Cortex of kidney (tissue), 1 donor: ENCODE results near the gene CCDC107.

Source experiments
- DNase-seq: peaks from one replicate; lab custom pipeline; 2025; lab: John Stamatoyannopoulos, UW

Gene CCDC107

DNA sequence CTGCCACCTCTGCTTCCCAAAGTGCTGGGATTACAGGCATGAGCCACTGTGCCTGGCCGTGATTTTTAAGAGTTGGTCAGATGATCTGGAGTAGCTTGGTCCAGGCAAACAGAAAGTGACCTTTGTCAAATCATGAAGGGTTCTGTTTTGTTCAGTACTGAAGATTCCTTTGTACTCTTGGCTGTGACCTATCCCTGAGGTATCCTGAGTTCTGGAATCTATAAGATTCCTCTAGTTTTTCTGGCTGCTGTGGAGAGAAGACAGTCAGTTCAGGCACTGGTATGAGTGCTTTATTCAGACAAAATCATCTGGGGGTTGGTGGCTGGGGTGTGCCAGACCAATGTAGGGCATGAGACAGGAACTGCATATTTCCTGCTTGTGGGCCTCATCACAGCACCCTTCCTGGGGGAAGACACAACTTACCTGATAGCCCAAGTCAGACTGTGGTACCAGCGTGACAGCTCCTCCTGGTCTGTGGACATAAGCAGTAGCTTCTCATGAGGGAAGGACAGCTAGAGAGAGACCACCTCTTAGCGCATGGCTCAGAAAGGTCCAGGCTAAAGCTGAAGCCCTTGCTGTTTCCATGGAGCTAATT, 3.8 kb downstream of the CCDC107 start:
- no peak for DNase-seq

DNA sequence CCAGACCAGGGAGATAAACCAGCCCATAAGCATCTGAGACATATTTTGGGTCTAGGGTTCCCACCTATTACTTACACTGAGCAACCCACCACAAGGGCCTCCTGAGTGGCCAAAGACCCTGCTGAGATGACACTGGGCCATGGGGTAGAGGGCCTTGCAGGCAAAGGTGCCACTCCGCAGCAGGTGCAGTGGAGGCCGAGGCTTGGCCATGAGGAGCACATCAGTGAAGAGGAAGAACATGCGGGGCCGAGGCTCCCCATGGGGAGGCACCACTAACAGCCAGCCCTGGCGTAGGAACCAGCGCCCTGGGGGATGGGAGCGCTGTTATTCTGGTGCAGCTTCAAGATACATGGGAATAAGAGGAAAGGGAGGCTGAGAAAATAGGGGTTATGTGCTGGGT, 4.3 kb downstream of the CCDC107 start:
- no peak for DNase-seq

DNA sequence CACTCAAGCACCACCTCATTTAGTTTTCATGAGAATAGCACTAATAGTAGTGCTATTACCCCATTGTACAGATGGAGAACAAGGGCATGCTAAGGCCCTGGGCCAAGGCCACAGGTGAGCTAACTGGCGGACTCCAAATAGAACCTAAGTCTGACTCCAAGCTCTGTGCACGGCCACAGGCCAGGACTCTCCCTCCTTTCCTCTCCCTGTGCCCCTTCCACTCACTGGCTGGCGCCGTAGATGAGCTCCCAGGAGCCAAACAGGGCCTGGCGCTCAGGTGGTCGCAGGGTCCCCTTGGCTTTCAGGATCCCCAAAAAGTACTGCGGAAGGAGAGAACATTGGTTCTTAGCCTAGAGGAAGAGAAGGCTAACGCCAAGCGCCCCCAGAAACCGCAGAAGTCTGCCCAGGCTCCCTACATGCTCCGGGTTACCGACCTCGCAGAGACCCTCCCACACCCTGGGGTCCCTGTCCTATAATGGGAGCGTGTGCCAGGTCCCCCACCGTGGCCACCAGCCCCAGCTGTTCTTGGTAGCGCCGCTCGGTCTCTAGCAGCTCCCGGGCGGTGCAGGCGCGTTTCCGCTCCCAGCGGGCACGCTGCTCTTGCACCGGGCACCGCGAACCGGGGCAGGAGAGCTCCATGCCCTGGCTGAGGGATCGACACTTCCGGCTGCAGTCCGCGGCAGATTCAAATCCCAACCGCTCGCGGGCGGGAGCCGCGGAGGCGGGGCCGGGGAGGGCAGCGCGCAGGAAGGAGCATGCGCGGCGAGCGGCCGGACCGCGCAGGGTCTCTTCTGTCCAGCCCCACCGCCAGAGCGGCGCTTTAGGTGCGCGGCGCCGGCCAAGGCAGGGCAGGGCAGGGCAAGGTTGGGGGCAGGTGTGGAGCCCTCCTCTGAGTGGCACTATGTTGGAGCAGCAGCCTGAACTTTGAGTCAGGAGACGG, 6.7 kb downstream of the CCDC107 start, which contains the start of gene ARHGEF39:
TSS of gene ARHGEF39 (minus strand) at position 665 of the 940 bp plus-strand sequence. CDS start at position 639, 26 bp downstream.
- no peak for DNase-seq

DNA sequence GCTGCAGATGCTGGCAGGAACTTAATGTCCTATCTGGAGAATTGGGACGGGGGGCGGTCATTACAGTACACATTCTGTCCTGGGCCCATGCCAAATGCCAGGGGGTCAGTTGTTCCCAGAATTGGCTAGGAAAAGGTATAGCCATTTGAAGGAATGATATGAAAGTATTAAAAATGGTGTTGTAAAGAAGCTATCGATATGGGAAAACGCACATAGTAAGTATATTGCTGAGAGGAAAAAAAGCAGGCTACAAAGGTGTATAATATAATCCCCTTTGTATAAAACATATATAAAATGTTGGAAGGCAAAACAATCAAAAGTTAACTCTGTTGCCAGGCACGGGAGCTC, 7.4 kb downstream of the CCDC107 start:
- no peak for DNase-seq

DNA sequence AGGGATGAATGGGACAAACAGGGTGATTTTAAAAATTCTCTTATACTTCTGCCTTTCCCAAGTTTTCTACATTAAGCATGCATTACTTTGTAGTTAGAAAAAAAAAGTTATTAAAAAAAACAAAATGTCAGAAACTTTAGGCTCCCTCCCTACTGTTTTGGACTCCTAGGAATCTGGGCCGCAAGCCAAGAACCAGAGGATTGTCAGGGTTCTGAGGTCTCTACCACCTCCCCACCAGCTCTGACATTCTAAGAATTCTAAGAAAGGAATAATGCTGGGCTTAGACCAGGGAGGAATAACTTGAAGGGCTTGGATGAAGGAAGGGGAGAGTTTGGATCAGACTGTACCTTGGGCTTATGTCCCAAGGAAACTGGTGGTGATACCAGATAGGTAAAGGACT, 8.0 kb downstream of the CCDC107 start:
- DNase-seq = no peak

DNA sequence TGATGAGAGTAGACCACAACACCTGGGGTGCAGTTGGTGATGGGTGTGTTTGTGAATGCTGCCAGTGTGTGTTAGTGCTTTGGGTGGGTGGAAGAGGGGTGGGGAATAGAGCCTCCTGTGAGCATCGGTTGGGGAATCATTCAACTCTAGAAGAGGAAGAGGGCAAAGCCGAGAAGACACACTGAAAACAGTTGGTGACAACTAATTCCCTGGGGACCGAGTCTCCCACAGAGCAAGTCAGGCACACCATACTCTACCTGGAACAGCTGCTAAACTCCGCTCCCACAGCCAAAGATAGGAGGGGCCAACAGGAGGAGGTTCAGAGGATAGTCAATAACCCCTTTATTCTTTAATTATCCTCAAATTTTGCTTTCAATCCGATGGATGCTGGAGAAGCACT, 8.5 kb downstream of the CCDC107 start:
- no peak for DNase-seq

DNA sequence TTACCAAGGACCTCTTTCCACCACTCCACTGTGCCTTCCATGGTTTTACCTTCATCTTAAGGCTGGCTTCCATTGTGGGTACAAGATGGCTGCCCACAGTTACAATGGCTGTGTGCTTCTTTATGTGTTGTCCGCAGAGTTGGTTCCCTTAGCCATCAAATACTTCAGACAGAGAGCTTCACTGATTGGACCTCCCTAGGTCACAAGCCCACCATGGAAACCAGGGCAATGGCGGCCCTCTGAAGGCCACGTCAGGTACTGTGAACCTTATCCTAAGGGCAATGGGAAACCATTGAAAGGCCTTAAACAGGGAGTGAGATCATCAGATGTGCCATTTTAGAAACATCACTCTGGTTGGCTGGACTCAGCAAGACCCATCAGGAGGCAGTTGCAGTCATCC, 9.8 kb downstream of the CCDC107 start:
- DNase-seq = no peak

DNA sequence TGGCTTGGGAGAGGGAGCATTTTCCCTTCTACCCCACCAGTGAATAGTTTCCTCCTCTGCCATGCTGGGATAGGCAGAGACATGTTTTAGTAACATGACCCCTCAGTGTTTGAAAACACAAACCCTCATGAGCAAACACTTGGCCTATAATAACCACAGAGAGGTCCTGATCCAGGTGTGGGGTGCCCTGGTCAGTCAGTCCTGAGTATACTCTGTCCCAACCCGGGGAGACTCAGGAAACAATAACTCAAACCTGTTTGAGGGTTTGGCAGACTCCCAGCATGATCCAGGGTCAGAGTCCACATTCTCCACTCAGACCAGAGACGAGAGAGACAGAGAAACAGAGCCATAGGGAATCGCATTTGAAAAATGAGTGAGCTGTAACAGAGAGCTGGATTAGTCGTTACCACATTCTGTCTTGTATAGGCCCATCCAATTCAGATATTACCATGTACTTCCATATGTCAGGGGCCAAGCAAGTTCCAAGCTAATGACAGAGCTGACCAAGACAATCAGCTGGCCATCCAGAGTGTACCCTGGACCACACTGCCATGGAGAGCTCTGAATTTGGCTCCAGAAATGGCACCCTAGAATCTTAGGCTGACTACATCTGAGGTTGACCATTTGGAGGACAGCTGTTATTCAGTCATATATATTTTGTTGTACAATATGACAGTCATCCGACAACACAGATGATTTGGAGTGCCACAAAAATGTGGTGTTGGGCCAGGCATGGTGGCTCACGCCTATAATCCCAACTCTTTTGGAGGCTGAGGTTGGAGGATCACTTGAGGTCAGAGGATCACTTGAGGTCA, 11.4 kb downstream of the CCDC107 start:
- no peak for DNase-seq

DNA sequence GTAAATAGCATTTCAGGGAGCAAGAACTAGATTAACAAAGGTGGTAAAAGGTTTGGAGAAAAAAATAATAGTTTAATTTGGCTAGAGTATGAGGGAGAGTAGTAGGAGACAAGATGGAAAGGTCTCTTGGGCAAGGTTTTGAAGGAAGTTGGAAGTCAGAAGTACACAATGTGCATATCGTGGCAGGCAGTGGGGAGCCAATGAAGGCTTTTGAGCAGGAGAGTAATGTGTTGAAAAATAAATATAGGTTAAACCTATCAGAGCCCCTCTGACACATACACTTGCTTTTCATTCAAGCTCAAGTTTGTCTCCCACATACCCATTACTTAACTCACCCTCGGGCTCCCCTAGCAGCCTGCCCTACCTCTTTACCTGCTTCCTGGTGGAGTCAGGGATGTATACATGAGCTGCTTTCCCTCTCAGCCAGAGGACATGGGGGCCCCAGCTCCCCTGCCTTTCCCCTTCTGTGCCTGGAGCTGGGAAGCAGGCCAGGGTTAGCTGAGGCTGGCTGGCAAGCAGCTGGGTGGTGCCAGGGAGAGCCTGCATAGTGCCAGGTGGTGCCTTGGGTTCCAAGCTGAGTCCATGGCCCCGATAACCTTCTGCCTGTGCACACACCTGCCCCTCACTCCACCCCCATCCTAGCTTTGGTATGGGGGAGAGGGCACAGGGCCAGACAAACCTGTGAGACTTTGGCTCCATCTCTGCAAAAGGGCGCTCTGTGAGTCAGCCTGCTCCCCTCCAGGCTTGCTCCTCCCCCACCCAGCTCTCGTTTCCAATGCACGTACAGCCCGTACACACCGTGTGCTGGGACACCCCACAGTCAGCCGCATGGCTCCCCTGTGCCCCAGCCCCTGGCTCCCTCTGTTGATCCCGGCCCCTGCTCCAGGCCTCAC, 15.3 kb downstream of the CCDC107 start, which contains the start of gene CA9:
TSS of gene CA9 (plus strand) at position 797 of the 893 bp plus-strand sequence. CDS start at position 829, 32 bp downstream.
- no peak for DNase-seq

DNA sequence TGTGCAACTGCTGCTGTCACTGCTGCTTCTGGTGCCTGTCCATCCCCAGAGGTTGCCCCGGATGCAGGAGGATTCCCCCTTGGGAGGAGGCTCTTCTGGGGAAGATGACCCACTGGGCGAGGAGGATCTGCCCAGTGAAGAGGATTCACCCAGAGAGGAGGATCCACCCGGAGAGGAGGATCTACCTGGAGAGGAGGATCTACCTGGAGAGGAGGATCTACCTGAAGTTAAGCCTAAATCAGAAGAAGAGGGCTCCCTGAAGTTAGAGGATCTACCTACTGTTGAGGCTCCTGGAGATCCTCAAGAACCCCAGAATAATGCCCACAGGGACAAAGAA, 15.9 kb downstream of the CCDC107 start:
- DNase-seq = no peak

DNA sequence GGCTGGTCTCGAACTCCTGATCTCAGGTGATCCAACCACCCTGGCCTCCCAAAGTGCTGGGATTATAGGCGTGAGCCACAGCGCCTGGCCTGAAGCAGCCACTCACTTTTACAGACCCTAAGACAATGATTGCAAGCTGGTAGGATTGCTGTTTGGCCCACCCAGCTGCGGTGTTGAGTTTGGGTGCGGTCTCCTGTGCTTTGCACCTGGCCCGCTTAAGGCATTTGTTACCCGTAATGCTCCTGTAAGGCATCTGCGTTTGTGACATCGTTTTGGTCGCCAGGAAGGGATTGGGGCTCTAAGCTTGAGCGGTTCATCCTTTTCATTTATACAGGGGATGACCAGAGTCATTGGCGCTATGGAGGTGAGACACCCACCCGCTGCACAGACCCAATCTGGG, 17.1 kb downstream of the CCDC107 start:
- no peak for DNase-seq

DNA sequence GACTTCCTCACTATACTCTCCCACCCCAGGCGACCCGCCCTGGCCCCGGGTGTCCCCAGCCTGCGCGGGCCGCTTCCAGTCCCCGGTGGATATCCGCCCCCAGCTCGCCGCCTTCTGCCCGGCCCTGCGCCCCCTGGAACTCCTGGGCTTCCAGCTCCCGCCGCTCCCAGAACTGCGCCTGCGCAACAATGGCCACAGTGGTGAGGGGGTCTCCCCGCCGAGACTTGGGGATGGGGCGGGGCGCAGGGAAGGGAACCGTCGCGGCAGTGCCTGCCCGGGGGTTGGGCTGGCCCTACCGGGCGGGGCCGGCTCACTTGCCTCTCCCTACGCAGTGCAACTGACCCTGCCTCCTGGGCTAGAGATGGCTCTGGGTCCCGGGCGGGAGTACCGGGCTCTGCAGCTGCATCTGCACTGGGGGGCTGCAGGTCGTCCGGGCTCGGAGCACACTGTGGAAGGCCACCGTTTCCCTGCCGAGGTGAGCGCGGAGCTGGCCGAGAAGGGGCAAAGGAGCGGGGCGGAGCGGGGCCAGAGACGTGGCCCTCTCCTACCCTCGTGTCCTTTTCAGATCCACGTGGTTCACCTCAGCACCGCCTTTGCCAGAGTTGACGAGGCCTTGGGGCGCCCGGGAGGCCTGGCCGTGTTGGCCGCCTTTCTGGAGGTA, 17.8 kb downstream of the CCDC107 start:
- no peak for DNase-seq

DNA sequence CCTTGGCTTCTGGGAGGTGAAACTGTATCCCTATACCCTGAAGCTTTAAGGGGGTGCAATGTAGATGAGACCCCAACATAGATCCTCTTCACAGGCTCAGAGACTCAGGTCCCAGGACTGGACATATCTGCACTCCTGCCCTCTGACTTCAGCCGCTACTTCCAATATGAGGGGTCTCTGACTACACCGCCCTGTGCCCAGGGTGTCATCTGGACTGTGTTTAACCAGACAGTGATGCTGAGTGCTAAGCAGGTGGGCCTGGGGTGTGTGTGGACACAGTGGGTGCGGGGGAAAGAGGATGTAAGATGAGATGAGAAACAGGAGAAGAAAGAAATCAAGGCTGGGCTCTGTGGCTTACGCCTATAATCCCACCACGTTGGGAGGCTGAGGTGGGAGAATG, 21.0 kb downstream of the CCDC107 start:
- no peak for DNase-seq

DNA sequence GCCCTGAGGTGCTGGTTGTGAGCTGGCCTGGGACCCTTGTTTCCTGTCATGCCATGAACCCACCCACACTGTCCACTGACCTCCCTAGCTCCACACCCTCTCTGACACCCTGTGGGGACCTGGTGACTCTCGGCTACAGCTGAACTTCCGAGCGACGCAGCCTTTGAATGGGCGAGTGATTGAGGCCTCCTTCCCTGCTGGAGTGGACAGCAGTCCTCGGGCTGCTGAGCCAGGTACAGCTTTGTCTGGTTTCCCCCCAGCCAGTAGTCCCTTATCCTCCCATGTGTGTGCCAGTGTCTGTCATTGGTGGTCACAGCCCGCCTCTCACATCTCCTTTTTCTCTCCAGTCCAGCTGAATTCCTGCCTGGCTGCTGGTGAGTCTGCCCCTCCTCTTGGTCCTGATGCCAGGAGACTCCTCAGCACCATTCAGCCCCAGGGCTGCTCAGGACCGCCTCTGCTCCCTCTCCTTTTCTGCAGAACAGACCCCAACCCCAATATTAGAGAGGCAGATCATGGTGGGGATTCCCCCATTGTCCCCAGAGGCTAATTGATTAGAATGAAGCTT, 21.8 kb downstream of the CCDC107 start:
- no peak for DNase-seq

DNA sequence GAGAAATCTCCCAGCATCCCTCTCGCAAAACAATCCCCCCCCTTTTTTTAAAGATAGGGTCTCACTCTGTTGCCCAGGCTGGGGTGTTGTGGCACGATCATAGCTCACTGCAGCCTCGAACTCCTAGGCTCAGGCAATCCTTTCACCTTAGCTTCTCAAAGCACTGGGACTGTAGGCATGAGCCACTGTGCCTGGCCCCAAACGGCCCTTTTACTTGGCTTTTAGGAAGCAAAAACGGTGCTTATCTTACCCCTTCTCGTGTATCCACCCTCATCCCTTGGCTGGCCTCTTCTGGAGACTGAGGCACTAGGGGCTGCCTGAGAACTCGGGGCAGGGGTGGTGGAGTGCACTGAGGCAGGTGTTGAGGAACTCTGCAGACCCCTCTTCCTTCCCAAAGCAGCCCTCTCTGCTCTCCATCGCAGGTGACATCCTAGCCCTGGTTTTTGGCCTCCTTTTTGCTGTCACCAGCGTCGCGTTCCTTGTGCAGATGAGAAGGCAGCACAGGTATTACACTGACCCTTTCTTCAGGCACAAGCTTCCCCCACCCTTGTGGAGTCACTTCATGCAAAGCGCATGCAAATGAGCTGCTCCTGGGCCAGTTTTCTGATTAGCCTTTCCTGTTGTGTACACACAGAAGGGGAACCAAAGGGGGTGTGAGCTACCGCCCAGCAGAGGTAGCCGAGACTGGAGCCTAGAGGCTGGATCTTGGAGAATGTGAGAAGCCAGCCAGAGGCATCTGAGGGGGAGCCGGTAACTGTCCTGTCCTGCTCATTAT, 22.4 kb downstream of the CCDC107 start:
- no peak for DNase-seq

DNA sequence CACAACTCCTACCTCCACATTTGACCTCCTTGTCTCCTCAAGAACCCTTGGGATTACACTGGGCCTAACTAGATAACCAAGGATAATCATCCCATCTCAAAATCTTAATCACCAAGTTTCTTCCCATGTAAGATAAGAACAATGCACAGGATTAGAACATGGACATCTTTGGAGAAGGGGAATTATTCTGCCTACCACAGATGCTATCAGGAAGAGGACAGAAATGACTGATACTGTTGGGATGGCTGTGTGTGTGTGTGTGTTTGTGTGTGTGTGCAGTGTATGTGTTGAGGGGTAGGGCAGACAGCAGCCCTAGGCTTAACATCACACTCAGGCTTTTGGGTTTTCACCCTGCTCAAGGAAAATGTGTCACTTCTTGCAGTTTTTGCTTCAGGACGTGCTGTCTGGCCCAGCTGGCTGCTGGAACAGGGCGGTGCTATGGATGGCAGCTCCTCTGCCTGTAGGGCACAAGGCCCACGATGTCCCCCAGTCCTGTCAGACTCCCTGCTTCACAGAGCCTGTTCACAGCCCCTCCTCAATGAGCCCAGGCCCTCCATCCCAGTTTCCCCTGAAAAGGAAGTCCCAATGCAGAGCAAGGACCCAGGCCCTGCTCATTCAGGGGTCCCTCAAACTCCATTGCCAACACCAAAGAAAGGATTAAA, 23.4 kb downstream of the CCDC107 start:
- no peak for DNase-seq

DNA sequence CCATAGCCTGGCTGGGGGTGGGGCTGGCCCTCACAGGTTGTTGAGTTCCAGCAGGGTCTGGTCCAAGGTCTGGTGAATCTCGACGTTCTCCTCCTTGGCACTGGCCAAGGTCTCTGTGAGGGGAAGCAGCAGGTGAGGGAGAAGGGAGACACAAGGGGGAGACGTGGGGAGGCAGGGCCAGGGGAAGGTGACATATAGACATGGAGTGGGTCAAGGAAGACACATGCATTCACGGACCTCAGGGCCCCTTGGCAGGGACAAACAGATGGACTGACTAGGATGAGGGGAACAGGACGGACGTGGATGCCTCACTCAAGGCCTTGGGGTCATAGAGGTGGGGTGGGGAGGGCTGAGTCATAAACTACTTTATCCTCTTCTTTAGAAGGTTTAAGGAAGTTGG, 24.0 kb downstream of the CCDC107 start:
- DNase-seq = no peak

DNA sequence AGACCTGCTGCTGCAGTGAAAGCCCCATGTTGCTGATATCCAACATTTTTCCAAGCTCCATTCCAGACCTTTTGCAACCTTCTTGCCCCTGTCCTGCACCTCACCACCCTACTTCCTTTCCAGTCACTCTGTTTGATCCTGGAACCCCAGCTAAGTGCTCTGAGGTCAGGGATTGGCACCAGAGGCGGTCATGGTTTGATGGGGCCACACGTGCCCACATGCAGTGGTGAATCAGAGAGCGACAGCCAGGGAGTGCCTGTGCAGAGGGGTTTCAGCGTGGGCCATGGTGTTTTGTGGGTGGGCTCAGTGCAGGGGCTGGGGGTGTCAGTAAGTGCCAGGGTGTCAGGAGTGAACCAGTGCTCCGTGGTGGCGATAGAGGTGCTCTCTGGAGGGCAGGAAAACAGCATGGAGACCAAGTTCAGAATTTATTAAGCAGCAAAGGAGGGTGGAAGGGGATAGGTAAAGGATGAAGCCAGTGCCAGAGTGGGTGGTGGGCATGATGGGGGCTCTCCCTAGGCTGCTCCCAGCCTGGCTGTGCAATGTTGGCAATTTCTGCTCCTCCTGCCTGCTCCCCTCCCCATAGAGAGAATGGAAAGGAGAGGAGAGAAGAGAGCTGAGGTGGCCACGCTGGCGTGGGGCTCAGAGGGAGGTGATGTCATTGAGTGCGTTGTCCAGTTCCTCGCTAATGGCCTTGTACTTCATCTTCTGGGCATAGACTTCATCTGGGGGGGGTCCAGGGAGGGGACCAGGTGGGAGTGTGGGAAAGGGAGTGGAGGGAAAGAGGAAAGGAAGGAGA, 24.6 kb downstream of the CCDC107 start:
- no peak for DNase-seq

DNA sequence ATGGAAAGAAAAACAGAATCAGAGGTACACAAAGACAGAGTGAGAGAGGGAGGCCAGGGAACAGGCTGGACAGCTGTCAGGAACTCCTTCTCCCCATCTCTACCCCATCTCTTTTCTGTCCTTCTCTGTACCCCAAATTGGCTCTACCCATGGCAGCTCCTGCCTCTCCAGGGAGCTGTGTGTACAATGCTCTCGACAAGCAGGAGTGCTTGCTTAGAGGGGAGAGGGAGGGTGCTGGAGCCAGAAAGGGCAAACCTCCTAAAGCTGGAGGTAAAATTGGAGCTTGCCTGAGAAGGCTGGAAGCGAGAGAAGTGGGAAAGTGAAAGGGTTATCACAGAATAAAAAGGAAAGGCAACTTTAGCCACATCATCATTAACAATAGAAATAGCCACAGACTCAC, 25.2 kb downstream of the CCDC107 start:
- DNase-seq = no peak
